Lower lobe of right lung (tissue), 2 donors: ENCODE data around the gene NOXO1. TPM values are rescaled to one million over a fixed set of nuclear protein-coding genes. Genes with fewer than 3 reads are reported as not detected.

ENCODE experiments used
- ATAC-seq, 2 donors: fragments of 200-7000 bp; cut with Tn5 transposase; one replicate each; pipeline ENCODE4 v1.9.1; 2020 to 2022; ENCODE audit warnings: mild to moderate bottlenecking in 2 of 2, moderate library complexity in 2 of 2
- DNase-seq: peaks from one replicate; pipeline ENCODE4 v3.0.0-alpha.2; 2020
- H3K27ac ChIP-seq: fragments of 200-600 bp; one replicate; pipeline ENCODE4 v1.8.0; 2022
- H3K27me3 ChIP-seq: fragments of 200-600 bp; one replicate; pipeline ENCODE4 v1.8.0; 2022; ENCODE audit warnings: low read depth
- H3K36me3 ChIP-seq: fragments of 200-600 bp; one replicate; pipeline ENCODE4 v1.8.0; 2022; ENCODE audit warnings: mild to moderate bottlenecking
- H3K4me1 ChIP-seq: fragments of 200-600 bp; one replicate; pipeline ENCODE4 v1.8.0; 2022
- H3K4me3 ChIP-seq: fragments of 200-600 bp; one replicate; pipeline ENCODE4 v1.8.0; 2022; ENCODE audit warnings: mild to moderate bottlenecking
- H3K9me3 ChIP-seq: fragments of 200-600 bp; one replicate; pipeline ENCODE4 v1.8.0; 2022
- intact Hi-C: fragments of 100-400 bp; cut with DNase I; formaldehyde crosslinking; loops from one replicate; pipeline ENCODE4 v1.11.0; 2022
- total RNA-seq: library from RNA; stranded (reverse); fragmentation: NEBNext Ultra II Directional; extraction: Animal tissue kit (Norgen Biotek cat#: 25700); gene quantifications from one replicate; pipeline ENCODE4 v1.2.1, GENCODE V29; 2021
- TF ChIP-seq, protein P1 (sequence below): fragments of 200-600 bp; IDR thresholded peaks from one replicate; pipeline ENCODE4 v1.8.0; 2022; ENCODE audit warnings: antibody characterized with exemption, mild to moderate bottlenecking
- donor health status: DM: no; HTN: yes; CAD: no; lungs with severe emphysema.

The NOXO1 gene
- total RNA-seq, 1 donor from 2014 or later = 1.7 TPM

DNA sequence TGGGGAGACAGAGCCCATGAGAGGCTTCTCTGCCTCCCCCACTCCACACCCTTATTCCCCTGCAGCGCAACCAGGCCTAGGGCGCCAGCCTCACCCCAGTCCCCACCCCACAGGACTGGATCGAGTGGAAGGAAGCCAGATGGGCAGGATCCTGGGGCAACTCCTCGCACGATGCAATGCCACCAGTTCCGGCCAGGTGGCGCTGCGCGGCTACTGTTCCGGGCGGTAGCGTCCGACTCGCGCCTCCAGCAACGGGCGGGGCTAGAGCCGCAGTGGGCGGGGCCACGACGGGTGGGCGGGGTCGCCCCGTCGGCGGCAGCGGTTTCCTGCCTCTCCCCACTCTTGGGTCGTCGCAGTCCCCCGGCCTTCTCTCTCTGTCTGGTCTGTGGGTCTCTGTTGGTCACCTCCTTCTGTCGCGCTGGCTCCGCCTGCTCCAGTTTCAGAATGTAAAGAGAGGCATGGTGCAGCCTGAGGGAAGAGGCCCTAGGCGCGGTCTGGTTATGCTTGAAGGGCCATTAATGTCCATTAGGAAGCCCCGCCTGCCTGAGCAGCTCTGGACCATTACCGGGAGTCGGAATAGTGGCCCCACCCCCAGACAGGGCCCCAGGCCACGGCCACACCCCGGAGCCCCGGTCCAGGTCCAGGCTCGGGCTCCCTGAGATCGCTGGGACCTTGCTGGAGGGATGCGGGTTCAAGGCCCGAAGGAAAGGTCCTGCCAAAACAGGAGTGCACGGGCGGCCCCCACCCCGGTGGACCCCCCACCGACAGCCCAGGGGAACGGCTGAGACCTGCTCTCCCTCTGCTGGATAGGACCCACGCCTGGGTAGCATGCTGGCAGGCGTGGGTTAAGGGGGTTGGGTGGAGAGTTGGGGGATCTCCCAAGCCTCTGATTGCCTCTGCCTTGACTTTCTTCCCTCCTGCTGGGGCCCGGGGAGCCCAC, 42.1 kb upstream of the NOXO1 start:
- ATAC-seq = peak; percentile 94 to 96
- Histone ChIP-seq H3K4me3 (peak overlapping the region; percentile 53), H3K27me3 (peaks cover 41% of the 10 kb centered on the region), H3K4me1 (peaks cover 61% of the 10 kb centered on the region), H3K36me3 (no peaks in the 10 kb centered on the region), H3K27ac (peak overlapping the region; percentile 85), H3K9me3 (no peaks in the 10 kb centered on the region)
- TF ChIP-seq, protein P1, sequence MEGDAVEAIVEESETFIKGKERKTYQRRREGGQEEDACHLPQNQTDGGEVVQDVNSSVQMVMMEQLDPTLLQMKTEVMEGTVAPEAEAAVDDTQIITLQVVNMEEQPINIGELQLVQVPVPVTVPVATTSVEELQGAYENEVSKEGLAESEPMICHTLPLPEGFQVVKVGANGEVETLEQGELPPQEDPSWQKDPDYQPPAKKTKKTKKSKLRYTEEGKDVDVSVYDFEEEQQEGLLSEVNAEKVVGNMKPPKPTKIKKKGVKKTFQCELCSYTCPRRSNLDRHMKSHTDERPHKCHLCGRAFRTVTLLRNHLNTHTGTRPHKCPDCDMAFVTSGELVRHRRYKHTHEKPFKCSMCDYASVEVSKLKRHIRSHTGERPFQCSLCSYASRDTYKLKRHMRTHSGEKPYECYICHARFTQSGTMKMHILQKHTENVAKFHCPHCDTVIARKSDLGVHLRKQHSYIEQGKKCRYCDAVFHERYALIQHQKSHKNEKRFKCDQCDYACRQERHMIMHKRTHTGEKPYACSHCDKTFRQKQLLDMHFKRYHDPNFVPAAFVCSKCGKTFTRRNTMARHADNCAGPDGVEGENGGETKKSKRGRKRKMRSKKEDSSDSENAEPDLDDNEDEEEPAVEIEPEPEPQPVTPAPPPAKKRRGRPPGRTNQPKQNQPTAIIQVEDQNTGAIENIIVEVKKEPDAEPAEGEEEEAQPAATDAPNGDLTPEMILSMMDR = peak; percentile 98
- DNase-seq = peak; percentile 95
- intact Hi-C loops = loop anchor here (10.0 kb wide), 1 partner anchor 121 kb away; the partner anchor contains the start of gene RAB26

DNA sequence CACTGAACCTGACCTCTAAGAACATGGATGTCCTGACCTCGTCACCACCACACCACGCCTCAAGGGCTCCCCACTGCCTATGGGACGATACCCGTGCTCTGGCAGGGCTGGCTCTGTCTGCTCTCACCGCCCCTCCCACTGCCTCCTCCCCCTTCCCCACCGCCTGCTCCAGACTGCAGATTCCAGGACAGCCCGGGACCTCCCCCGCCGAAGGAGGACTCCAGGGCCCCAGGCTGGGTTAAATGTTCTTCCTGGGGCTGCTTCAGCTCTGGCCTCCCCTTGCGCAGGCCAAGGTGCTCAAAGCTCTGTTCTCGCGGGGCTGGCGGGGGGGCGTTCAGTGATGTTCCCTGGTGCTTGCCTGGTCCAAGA, 41.4 kb upstream of the NOXO1 start:
- intact Hi-C loops = loop anchor here (10.0 kb wide), 1 partner anchor 122 kb away; the partner anchor contains the start of gene RAB26
- H3K27ac ChIP-seq = peak overlapping the region; percentile 85
- DNase-seq = no peak
- peak overlapping the region; percentile 53 for H3K4me3 ChIP-seq
- H3K27me3 ChIP-seq = peaks cover 48% of the 10 kb centered on the region
- peak; percentile 10 to 29 for ATAC-seq
- TF ChIP-seq, protein P1 = no peak
- H3K4me1 ChIP-seq = peaks cover 54% of the 10 kb centered on the region
- no peaks in the 10 kb centered on the region for H3K36me3 ChIP-seq
- no peaks in the 10 kb centered on the region for H3K9me3 ChIP-seq

DNA sequence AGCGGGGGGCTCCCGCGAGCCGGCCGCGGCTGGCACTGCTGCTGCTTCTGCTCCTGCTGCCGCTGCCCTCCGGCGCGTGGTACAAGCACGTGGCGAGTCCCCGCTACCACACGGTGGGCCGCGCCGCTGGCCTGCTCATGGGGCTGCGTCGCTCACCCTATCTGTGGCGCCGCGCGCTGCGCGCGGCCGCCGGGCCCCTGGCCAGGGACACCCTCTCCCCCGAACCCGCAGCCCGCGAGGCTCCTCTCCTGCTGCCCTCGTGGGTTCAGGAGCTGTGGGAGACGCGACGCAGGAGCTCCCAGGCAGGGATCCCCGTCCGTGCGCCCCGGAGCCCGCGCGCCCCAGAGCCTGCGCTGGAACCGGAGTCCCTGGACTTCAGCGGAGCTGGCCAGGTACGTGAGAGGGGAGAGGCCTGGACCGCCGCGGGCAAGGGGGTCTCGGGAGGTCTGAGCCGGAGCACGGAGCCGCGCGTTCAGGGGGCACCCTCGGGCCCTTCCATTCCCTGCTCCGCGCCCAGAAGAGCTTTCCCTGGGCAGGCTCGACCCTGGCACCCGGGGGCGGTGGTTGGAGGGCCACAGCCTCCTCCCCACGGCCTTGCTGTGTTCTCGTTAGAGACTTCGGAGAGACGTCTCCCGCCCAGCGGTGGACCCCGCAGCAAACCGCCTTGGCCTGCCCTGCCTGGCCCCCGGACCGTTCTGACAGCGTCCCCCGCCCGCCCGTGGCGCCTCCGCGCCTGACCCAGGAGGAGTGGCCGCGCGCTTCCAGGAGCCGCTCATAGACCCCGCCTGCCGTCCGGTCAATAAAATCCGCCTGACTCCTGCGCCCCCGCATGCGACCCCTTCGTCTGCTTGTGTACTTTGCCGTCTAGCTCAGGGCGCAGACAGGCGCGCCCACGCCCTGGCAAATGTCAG, 38.9 kb upstream of the NOXO1 start:
- Histone ChIP-seq H3K4me1 (peaks cover 36% of the 10 kb centered on the region), H3K36me3 (no peaks in the 10 kb centered on the region), H3K27ac (no peak overlapping the region), H3K9me3 (no peaks in the 10 kb centered on the region), H3K4me3 (no peak overlapping the region), H3K27me3 (peaks cover 49% of the 10 kb centered on the region)
- TF ChIP-seq, protein P1 = no peak
- ATAC-seq (no peak), DNase-seq (no peak)
- intact Hi-C loops = loop anchor here (10.0 kb wide), 1 partner anchor 125 kb away; the partner anchor contains the start of gene RAB26

GRCh38 chr16:2019518-2019920, 38.2 kb upstream of the NOXO1 start, which contains the start of gene NPW:
Gene NPW (plus strand): TSS chr16:2019785.
- ATAC-seq (no peak), DNase-seq (no peak)
- no peaks in the 10 kb centered on the region for H3K9me3 ChIP-seq
- no peak within 1 kb of the TSS for H3K4me3 ChIP-seq
- H3K27me3 ChIP-seq = peaks cover 49% of the 10 kb centered on the region
- peaks cover 31% of the 10 kb centered on the region for H3K4me1 ChIP-seq
- H3K36me3 ChIP-seq = no peaks in the 10 kb centered on the region
- TF ChIP-seq, protein P1 = no peak
- intact Hi-C loops = no loop called here
- H3K27ac ChIP-seq = no peak within 1 kb of the TSS

DNA sequence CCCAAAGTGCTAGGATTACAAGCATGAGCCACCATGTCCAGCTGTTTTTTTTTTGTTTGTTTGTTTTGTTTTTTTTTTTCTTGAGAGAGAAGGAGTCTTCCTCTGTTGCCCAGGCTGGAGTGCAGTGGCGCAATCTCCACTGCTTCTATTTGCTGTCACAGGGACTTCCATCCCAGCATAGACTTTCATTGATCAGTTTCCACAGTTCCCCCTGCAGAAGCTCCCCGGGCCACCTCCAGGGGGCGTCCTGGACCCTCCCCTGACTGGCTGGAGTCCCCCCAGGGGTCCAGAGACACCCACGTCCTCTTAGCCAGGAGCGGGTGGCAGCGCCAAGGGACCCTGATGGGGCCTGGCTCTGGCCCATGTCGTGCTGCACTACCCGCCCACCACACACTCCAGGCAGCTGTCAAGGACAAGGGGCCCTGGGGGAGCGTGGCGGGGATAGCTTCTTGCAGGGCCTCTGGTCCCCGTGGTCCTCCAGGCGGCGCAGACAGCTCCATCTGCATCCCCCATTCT, 35.2 kb upstream of the NOXO1 start:
- Histone ChIP-seq H3K27me3 (peaks cover 45% of the 10 kb centered on the region), H3K27ac (no peak overlapping the region), H3K9me3 (no peaks in the 10 kb centered on the region), H3K36me3 (no peaks in the 10 kb centered on the region), H3K4me1 (peaks cover 12% of the 10 kb centered on the region), H3K4me3 (no peak overlapping the region)
- intact Hi-C loops = no loop called here
- DNase-seq (no peak), ATAC-seq (no peak)
- TF ChIP-seq, protein P1 = peak; percentile 28
